NCI-H345 (cell line): ENCODE data around the gene CFAP65.

Source experiments
- DNase-seq: peaks from one replicate; lab custom pipeline; 2025; lab: John Stamatoyannopoulos, UW

CFAP65 gene

DNA sequence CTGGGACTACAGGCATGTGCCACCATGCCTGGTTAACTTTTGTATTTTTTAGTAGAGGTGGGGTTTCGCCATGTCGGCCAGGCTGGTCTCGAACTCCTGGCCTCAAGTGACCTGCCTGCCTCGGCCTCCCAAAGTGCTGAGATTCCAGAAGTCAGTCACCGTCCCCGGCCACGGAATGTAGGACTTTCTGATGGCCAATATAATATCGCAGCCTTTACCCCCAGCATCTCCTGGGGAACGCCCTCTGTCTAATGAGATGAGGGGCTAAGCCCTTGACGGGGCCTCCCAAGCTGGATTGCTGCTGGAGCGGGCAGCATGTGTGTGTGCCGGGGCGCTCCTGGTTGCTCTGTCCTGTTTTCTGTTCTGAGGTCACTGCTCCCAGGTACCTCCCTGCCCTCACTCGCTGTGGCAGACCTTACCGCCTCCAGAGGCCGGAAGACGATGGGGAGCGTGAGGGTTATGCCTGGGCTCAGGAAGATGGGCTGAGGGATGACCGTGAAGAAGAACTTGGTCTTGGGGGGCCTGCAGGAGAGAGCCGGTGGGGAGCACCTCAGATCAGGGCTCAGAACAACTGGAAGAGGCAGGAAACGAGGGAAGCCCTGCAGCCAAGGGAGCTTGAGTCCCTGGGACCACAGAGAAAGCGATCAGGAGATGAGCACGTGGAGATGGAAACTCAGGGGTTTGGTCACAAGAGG lies 9.1 kb downstream of the CFAP65 start:
- no peak for DNase-seq

- DNase-seq = no peak
Measured at GRCh38 chr2:219031005-219031738, 10.1 kb downstream of the CFAP65 start.

GRCh38 chr2:219030177-219030940 lies 11.0 kb downstream of the CFAP65 start:
- no peak for DNase-seq

- peak; percentile 78 for DNase-seq
Measured at GRCh38 chr2:219029829-219030165, 11.5 kb downstream of the CFAP65 start.

DNA sequence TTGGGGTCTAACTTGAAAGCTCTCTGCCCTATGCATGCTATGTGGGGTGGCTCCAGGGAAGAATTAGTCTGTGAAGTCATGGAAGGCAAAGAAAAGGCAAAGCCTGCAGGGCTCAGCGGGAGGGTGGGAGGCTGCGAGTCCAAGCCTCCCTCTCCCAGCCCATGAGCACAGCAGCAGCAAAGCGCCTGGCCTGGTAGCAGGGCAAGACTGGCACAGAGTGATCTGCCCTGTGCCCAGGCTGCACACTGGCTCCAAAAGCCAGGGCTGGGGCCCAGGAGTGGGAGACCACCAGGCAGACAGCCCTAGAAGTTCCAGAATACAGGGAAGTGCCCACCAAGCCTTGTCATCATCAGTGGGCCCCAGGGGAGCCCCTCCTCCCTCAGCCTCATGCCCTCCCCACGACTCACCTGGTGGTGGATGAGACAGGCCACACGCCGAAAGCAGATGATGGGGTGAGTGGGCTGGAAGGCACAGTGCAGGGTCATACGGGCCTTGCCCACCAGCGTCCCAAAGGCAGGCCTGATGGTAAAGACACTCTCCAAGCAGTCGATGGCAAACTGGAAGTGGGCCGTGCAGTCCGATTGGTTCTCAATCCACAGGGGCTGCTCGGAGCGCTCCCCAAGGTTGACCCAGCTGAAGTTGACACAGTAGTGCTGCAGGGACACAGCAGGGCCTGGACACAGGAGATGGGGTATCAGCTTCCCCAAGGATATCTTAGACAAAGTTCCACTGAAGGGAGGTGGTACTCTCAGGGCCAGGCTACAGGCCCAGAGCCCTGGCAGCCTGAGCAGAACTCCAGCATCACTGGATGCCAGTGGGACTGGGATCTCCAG lies 12.1 kb downstream of the CFAP65 start:
- no peak for DNase-seq

DNA sequence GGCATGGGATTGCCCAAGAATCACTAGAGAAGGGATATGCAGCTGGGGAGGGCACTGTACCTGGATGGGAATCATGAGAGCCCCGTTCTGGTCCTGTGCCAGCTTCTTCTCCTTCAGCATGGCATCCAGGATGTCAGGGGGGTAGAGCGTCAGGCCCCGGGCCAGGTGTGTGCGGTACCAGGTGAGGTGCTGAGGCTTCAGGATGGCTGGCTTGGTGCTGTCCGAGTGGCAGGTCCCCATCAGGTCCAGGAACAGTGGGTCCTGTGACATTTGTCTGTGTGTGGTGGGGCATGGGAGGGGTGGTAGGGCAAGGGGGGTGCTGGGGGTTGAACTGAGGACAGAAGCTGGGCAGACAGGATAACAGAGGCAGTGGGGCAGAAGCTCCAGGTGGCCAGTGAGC lies 13.2 kb downstream of the CFAP65 start:
- DNase-seq = no peak

DNA sequence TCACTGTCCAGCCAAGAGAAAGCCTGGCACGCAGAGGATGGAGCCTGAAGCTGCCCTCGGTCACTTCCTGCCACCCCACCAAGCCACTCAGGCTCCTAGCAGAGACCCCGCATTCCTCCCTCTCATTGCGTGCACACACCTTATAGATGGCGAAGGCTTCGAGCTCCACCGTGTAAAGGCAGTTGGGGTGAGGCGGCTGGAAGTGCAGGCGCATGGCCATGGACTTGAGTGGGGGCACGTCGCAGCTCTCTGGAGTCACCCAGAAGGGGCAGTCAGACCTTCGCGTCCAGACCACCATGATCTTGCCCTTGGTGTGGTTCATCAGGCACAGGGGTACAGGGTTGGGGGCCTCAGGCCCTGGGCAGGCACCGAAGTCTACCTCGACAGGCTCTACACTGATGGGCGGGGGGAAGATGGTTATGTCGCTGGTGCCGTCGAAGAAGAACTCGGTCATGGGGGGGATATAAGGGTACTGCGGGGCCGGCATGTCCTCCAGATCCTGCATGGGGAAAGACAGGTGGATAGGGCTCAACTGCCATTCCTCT lies 13.7 kb downstream of the CFAP65 start:
- DNase-seq = no peak

DNA sequence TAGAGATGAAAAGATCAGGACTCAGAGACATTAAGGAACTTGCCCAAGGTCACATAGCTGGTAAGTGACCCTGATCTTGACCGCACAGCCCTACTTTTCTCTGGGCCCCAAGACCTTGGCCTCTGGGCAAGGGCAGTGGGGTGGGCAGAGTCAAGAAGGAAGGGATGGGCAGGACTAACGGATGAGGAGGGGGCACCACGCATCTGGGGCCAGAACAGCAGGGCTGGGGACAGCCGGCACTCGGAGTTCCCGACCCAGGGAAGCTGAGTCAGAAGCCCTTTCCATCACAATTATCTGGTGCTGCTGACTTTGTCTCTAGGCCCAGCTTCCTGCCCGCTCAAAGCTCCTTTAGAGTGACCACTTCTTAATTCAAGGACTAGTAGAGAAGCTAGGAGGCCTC lies 14.4 kb downstream of the CFAP65 start:
- DNase-seq = no peak

DNA sequence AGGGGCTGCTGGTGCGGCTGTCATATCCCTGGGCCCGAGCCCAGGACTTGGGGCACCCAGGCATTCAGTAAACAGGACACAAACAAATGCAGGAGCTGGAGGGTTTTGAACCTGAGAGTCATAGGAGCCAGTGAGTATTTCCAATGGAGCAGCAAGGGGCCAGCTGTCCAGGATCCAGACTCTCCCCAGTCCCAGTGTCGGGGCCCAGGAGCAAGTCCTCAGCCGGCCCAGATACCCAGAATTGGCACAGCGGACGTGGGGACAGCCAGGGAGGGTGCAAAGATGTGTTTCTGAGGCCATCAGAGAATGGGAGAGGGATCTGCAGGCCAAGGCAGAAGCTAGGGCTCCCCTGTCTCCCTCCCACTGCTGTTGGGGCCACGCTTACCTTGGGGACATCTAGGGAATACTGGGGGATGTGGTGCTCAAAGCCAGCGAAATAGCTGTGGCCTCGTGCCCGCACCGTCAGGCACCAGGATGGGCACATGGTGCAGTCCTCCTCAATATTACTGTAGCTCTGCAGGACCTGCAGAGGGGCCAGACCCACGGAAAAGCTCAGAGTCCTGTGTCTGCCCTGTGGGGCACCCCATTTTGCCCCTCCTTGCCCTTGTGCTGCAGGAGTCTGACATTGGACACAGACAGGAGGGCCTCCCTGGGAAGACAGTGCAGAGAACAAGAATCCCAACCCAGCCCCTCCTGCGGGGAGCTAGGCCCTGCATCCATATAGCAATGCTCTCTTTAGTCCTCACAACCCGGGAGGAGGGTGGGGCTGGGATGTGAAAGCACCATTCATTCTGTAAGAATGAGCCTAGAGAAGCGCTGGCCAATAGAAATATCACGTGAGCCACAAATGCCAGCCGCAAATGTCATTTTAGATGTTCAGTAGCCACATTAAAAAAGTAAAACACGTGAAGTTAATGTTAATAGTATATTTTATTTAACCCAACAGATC lies 15.4 kb downstream of the CFAP65 start:
- DNase-seq = no peak

DNA sequence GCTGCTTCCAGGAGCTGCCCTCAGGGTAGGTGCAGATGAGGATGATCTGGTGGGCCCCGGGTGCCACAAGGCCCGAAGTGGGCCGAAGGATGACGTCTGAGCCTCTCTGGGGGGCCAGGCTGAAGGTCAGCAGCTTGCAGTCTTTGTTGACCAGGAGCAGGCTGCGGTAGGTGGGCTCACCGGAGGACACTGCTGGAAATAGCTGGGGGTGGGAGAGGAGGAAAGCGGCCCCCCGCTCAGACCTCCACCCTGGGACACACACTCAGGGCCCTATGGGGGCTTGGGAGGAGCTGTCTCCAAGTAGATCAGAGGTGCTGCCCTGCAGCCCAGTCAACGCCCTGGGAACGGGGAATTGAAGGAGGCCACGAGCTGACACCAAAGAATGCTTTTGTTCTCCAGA lies 17.3 kb downstream of the CFAP65 start:
- DNase-seq = no peak

- DNase-seq = no peak
Measured at GRCh38 chr2:219023045-219023605, 18.2 kb downstream of the CFAP65 start.

DNA sequence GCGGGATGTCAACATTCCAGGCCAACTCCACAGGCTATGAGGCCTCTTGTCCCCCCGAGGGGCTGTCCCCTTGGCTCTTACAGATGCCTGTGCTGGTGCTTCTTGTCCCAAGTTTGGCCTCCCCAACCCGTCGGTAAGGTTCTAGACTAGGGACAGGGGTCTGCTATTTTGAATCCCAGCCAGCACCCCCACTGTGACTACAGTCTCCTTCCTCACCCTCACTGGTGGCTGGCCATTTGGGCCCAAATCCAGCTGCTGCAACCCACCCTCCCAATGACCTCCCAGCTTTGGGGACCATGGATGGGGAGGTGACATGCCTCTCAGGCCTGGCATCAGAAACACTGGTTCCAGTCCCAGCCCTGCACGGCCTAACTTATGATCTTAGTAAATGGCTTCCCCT lies 18.7 kb downstream of the CFAP65 start:
- no peak for DNase-seq

DNA sequence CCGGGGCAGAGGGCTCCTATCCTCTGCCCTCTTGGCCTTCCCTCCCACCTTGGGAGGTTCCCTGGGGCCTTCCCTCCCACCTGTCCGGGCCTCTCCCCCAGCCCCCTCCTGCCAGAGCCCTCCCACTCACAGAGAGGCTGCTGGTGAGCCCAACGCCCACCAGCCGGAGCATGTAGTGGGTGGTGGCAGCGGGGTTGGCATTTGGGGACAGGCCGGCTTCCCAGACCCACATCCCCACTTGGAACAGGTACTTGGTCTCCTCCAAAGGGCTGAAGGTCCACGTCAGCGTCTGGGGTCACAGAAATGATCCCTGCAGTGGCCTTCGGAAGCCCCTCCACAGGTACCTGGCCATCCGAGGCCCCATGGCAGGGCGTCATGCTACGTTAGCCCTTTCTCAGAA lies 19.3 kb downstream of the CFAP65 start:
- DNase-seq = no peak

GRCh38 chr2:219021591-219021990 lies 19.7 kb downstream of the CFAP65 start:
- DNase-seq = no peak

DNA sequence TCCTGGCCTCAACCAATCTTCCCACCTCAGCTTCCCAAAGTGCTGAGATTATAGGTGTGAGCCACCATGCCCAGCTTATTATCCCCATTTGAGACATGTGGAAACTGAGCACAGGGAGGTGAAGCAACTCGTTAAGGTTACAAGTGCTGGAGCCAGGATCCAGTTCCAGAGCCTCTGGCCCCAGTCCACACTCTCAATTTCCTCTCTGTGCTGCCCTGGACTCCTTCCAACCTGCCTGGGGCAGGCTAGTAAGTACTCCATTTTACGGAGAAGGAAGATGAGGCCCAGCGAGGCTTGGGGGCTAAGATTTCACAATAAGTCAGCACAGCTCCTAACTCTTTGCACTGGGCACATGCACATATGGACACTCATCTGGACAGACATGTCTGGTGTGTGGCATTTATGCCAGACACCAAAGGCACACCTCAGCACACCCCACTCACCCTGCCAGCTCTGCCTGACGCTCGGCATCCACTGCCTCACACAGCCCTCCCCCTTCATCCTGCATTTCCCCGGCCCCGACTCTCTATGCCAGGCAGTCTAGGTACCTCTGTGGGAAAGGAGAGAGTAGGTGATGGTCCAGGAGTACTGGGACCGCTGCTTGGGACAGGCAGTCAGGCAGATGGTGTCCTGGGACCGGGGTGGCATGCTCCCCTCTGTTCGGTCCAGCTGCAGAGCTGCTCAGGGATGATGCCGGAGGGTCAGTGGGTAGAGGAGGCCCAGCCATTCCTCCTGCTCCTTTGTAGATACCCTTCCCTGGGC lies 20.5 kb downstream of the CFAP65 start:
- DNase-seq = no peak

DNA sequence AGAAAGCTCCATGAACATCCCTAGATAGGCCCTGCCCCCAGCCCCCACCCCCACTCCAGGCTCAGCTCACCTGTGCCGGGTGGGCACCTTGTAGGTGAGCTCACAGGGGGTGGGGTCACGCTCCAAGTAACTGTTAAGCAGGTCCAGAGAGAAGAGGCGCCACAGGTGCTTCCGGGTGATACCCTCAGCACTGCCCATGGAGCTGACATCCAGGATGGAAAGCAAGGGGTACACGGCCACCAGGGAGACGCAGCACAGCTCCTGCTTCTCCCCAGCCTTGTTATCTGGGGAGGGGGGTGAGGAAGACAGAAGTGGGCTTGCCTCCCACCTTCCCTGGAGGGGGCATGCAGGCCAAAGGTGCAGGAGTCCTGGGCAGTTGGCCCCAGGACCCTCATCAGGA lies 21.9 kb downstream of the CFAP65 start:
- DNase-seq = no peak

DNA sequence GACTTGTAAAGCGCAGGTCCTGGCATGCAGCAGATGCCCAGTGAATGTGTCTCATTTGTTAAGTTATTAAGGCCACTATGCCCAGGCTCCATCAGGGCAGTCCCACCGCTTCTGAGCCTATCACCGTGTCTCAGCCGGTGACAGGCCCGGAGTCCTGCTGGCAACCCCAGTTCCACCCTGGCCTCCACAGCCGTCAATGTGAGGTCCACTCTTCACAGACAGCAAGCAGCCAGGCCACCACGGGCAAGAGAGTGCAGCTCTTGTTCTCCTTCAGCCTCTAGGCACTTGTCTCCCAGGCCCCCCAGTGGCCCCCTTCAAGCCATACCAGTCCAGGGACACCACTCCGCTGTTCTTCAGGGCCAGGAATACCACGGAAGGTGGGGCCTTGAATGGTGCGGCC lies 22.6 kb downstream of the CFAP65 start:
- no peak for DNase-seq

GRCh38 chr2:219018286-219018685 lies 23.0 kb downstream of the CFAP65 start:
- DNase-seq = no peak

- DNase-seq = no peak
Measured at GRCh38 chr2:219017201-219017931, 23.9 kb downstream of the CFAP65 start.
